Spleen (tissue), 7 donors: ENCODE measurements around the gene CBFA2T2.

Experiments
- CTCF ChIP-seq, 11 experiments: fragments of 200-600 bp in 7 of 11; fragments of 450-650 bp in 4 of 11; sonication (generic) in 4 of 11; IDR thresholded peaks in 8 of 11; conservative IDR thresholded peaks in 3 of 11; 1 replicate in 7 of 11; 2 replicates in 4 of 11; pipeline versions ENCODE4 v1.4.0 to v1.8.0; 2016 to 2021; ENCODE audit warnings: antibody characterized with exemption in 11 of 11, inconsistent platforms in 4 of 11, mild to moderate bottlenecking in 1 of 11
- POLR2A ChIP-seq, 3 donors: fragments of 450-650 bp; IDR thresholded peaks; one replicate each; pipeline ENCODE4 v1.5.1; 2017; ENCODE audit warnings: antibody characterized with exemption in 3 of 3, mild to moderate bottlenecking in 1 of 3
- donor health status: DM: no; HTN: no; CAD: no; lungs with moderate emphysema.
- donor health status: DM: no; HTN: no; CAD: no.
- donor health status: DM: no; HTN: no; CAD: no.

DNA sequence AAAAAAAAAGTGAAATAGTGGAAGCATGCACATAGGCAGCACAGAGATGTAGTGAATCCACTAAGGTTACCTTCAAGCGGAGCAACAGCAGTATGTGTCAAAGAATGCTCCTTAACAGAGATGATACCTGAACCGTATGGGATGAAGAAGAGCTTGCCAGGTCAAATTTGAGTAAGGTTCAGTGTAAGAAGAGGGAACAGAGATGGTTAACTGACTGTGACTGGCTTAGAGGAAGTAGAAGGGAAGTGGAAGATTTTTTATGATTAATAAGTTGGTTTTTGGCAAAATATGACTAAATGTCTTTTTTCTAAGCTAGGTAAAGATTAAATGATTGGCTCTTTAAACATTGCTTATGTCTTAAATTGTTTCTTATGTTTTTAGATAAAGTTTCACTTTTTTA, 119.6 kb downstream of the CBFA2T2 start:
- no peak for TF ChIP-seq CTCF (IDR thresholded peaks at IDR 0.05 in 8 of 11, conservative IDR thresholded peaks at IDR 0.05 in 3 of 11)
- no peak for TF ChIP-seq POLR2A (IDR thresholded peaks at IDR 0.05)
